ENCODE data around the gene SLC9C1. TPM values are rescaled to one million over a fixed set of nuclear protein-coding genes. Genes with fewer than 3 reads are reported as not detected.

SLC9C1 gene
- total RNA-seq, 1 experiment from 2014 or later = 0.79 TPM

DNA sequence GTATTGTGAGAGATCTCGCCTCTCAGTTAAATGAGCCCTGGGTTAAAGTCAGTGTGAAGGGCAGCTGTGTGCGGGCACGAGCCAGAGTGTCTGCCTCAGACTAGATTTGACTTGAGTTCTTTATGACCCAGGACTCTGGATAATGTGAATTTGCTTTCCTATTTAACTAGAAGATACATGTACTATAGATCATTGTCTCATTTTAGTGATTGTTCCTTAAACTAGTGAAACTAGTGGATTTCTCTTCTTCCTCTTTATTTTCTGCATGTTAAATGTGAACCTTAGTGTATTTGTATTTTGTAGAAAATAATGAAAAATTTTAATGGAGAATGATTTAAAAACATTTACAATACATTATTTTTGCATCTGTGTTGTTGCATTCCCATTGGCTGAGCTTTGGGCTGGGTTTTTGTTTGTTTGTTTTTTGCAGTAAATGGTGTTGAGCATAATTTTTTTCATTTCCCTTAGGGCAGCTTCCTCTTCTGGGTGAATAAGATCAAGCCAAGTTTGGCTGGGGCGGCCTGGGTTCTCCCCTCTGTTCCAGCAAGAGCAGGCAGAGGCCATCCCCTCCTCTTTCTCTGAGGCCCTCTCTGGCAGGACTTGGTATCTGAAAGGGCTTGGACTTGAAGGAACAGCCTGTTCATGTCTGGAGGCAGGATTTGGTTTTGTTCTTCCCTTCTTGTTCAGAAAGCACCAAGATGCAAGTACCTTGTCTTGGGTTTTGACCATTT is 176.0 kb downstream of the SLC9C1 start:
- no peak overlapping the region for H3K4me2 ChIP-seq (ENCODE audit: low read length)
- no peak for DNase-seq (ENCODE audit: low read depth, low spot score)
- RAD21 ChIA-PET (ENCODE audit: low non-redundant PET in 1 of 2, low total read pairs in 2 of 2, uncharacterized antibody in 2 of 2, unreplicated experiment in 2 of 2) = no interaction called here
- peaks cover 17 to 32% of the 10 kb centered on the region in 2 experiments; a peak in 3 of 4 replicates for H3K36me3 ChIP-seq (ENCODE audit: control insufficient read depth in 1 of 2, insufficient read depth in 2 of 2, low read length in 2 of 2)
- H3K4me1 ChIP-seq (ENCODE audit: control insufficient read depth in 1 of 2, insufficient read depth in 2 of 2, low read length in 2 of 2) = no peaks in the 10 kb centered on the region
- no peaks in the 10 kb centered on the region for H3K79me2 ChIP-seq (ENCODE audit: insufficient read depth, low read length)
- no peak overlapping the region for H3K4me3 ChIP-seq (replicated peaks in 1 of 2; ENCODE audit: low read depth in 1 of 2, low read length in 2 of 2)
- intact Hi-C loops (cut with micrococcal nuclease) = loop anchor here (10.0 kb wide), 1 partner anchor 857 kb away; the partner anchor contains the start of gene CD200R1
- no peaks in the 10 kb centered on the region for H3K9me3 ChIP-seq (ENCODE audit: control insufficient read depth in 1 of 2, insufficient read depth in 1 of 2, low read depth in 1 of 2, low read length in 2 of 2)
- no peak overlapping the region for H2AFZ ChIP-seq (ENCODE audit: low read depth, low read length, poor library complexity, severe bottlenecking)
- H3K27ac ChIP-seq (ENCODE audit: low read depth, low read length) = no peak overlapping the region
- BruUV-seq (replicated peaks) = no TSS peak
- POLR2A ChIA-PET = no interaction called here
- ATAC-seq = peak; percentile 74
- CTCF ChIA-PET = no interaction called here
- no peak overlapping the region for H3K9ac ChIP-seq (ENCODE audit: low read length)
- no peak for TF ChIP-seq SP1 (IDR thresholded peaks at IDR 0.05; ENCODE audit: low read depth)
- TF ChIP-seq CTCF (IDR thresholded peaks at IDR 0.05 in 2 of 3, conservative IDR thresholded peaks at IDR 0.05 in 1 of 3; ENCODE audit: borderline replicate concordance in 1 of 3, insufficient read depth in 1 of 3, low read depth in 2 of 3, low read length in 2 of 3) = peak in 2 of 3 experiments; percentile 6 to 22; a peak in 1 of 6 replicates
- H3K27me3 ChIP-seq (ENCODE audit: insufficient read depth, low read length) = no peaks in the 10 kb centered on the region
- H3K9me2 ChIP-seq (ENCODE audit: insufficient read depth) = no peaks in the 10 kb centered on the region
- no peaks in the 10 kb centered on the region for H4K20me1 ChIP-seq (ENCODE audit: insufficient read depth)

GRCh38 chr3:112117415-112117814 is 176.6 kb downstream of the SLC9C1 start:
- RAD21 ChIA-PET (ENCODE audit: low non-redundant PET in 1 of 2, low total read pairs in 2 of 2, uncharacterized antibody in 2 of 2, unreplicated experiment in 2 of 2) = no interaction called here
- CTCF ChIA-PET = no interaction called here
- POLR2A ChIA-PET = no interaction called here

More at GRCh38 chr3:112117415-112117814, 176.6 kb downstream of the SLC9C1 start:
- no peak for ATAC-seq
- Histone ChIP-seq H3K9me2 (ENCODE audit: insufficient read depth) (no peaks in the 10 kb centered on the region), H3K4me2 (ENCODE audit: low read length) (no peak overlapping the region), H4K20me1 (ENCODE audit: insufficient read depth) (no peaks in the 10 kb centered on the region), H3K36me3 (ENCODE audit: control insufficient read depth in 1 of 2, insufficient read depth in 2 of 2, low read length in 2 of 2) (peaks cover 23 to 37% of the 10 kb centered on the region in 2 experiments; a peak in 3 of 4 replicates), H2AFZ (ENCODE audit: low read depth, low read length, poor library complexity, severe bottlenecking) (no peak overlapping the region), H3K4me1 (ENCODE audit: control insufficient read depth in 1 of 2, insufficient read depth in 2 of 2, low read length in 2 of 2) (no peaks in the 10 kb centered on the region), H3K27me3 (ENCODE audit: insufficient read depth, low read length) (no peaks in the 10 kb centered on the region), H3K9ac (ENCODE audit: low read length) (no peak overlapping the region), H3K79me2 (ENCODE audit: insufficient read depth, low read length) (no peaks in the 10 kb centered on the region), H3K9me3 (ENCODE audit: control insufficient read depth in 1 of 2, insufficient read depth in 1 of 2, low read depth in 1 of 2, low read length in 2 of 2) (no peaks in the 10 kb centered on the region), H3K27ac (ENCODE audit: low read depth, low read length) (no peak overlapping the region), H3K4me3 (replicated peaks in 1 of 2; ENCODE audit: low read depth in 1 of 2, low read length in 2 of 2) (no peak overlapping the region)
- BruUV-seq (replicated peaks) = no TSS peak
- no peak for DNase-seq (ENCODE audit: low read depth, low spot score)
- intact Hi-C loops (cut with micrococcal nuclease) = loop anchor here (10.0 kb wide), 1 partner anchor 857 kb away; the partner anchor contains the start of gene CD200R1
- TF ChIP-seq MAX (IDR thresholded peaks at IDR 0.05) = no peak
- TF ChIP-seq ZBTB33 (IDR thresholded peaks at IDR 0.05; ENCODE audit: extremely low read depth, insufficient replicate concordance, low read length) = no peak
- TF ChIP-seq, protein P1, sequence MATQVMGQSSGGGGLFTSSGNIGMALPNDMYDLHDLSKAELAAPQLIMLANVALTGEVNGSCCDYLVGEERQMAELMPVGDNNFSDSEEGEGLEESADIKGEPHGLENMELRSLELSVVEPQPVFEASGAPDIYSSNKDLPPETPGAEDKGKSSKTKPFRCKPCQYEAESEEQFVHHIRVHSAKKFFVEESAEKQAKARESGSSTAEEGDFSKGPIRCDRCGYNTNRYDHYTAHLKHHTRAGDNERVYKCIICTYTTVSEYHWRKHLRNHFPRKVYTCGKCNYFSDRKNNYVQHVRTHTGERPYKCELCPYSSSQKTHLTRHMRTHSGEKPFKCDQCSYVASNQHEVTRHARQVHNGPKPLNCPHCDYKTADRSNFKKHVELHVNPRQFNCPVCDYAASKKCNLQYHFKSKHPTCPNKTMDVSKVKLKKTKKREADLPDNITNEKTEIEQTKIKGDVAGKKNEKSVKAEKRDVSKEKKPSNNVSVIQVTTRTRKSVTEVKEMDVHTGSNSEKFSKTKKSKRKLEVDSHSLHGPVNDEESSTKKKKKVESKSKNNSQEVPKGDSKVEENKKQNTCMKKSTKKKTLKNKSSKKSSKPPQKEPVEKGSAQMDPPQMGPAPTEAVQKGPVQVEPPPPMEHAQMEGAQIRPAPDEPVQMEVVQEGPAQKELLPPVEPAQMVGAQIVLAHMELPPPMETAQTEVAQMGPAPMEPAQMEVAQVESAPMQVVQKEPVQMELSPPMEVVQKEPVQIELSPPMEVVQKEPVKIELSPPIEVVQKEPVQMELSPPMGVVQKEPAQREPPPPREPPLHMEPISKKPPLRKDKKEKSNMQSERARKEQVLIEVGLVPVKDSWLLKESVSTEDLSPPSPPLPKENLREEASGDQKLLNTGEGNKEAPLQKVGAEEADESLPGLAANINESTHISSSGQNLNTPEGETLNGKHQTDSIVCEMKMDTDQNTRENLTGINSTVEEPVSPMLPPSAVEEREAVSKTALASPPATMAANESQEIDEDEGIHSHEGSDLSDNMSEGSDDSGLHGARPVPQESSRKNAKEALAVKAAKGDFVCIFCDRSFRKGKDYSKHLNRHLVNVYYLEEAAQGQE (IDR thresholded peaks at IDR 0.05; ENCODE audit: low read depth) = no peak
- TF ChIP-seq JUND (IDR thresholded peaks at IDR 0.05) = no peak
- no peak for TF ChIP-seq CBX3 (IDR thresholded peaks at IDR 0.05; ENCODE audit: low read depth)
- TF ChIP-seq SRF (IDR thresholded peaks at IDR 0.05; ENCODE audit: low read depth) = no peak
- no peak for TF ChIP-seq FOSL1 (IDR thresholded peaks at IDR 0.05; ENCODE audit: low read depth)

All from HCT116 (cell line).